NCI-H1417 (cell line): Measurements from ENCODE around the gene CDC42.

ENCODE experiments used
- DNase-seq, 3 experiments: peaks; one replicate each; lab custom pipeline; 2025; lab: John Stamatoyannopoulos, UW

Gene CDC42

GRCh38 chr1:22037520-22037919 is 15.0 kb upstream of the CDC42 start:
- DNase-seq, result no peak

GRCh38 chr1:22038036-22038435 is 14.5 kb upstream of the CDC42 start:
- no peak for DNase-seq

DNA sequence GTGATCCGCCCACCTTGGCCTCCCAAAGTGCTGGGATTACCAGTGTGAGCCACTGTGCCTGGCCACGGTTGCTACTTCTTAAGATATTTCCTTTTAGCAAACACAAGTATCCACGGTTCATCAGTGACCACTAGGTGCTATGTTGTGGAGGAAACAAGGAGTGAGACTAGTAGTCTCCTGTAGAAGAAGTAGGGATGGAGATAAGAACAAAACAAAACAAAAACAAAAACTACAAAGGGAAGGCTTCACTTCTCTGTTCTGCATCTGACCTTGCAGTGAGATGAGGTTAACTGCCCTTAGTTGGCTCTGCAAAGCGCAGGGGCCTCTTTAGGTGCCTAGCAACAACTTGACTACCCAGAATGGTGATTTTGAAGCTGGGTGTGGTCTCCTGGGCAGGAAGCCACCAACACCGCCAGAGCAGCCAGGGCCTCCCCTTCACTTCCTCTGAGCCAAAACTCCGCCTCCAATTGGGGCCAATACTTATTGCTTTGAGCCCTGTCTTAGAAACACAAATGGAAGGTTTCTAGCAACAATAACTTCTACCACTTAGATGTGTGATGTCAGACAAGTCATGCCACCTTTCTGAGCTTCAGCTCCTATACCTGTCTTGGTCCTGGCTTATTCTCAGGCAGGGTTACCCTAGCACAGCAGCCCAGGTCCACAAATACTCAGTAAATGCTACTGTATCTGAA is 12.8 kb upstream of the CDC42 start:
- DNase-seq, result peak; percentile 29 to 72 (median 52)

- no peak for DNase-seq
These were observed 12.3 kb upstream of the CDC42 start for GRCh38 chr1:22040286-22040623.

- DNase-seq, result no peak
These were observed 11.0 kb upstream of the CDC42 start for GRCh38 chr1:22041505-22041904.

DNA sequence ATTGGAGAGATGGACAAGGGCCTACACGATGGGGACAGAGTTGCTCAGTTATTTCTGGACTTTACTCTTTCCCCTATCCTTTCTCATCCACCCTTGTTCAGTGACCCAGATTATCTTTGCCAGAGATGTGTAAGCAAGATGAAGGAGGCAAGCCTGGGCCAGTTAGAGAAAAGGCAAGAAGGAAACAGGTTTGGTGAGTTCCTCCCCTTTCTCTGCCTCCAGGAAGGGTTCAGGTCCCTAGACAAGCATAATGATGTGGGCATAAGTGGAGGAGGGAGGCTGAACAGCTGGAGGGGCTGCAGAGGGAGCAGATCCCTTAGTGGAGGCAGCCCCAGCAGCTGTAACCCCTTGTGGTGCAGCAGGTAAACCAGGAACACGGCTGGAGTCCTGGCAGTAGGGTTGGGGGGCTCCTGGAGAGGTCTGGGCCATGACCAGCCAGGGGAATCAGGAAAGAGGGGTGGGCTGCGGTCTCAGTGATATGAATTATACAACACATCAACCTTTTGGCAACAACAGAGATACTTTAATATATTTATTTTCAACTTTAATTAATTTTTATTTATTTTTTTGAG is 9.2 kb upstream of the CDC42 start:
- DNase-seq, result peak in 2 of 3 experiments; percentile 12 to 49

- peak in 2 of 3 experiments; percentile 15 to 20 for DNase-seq
These were observed 7.7 kb upstream of the CDC42 start for GRCh38 chr1:22044690-22045420.

- DNase-seq, result no peak
These were observed 6.8 kb upstream of the CDC42 start for GRCh38 chr1:22045604-22046228.

- no peak for DNase-seq
These were observed 3.9 kb upstream of the CDC42 start for GRCh38 chr1:22048351-22049192.

- DNase-seq, result no peak
These were observed 2.2 kb upstream of the CDC42 start for GRCh38 chr1:22050330-22050729.

DNA sequence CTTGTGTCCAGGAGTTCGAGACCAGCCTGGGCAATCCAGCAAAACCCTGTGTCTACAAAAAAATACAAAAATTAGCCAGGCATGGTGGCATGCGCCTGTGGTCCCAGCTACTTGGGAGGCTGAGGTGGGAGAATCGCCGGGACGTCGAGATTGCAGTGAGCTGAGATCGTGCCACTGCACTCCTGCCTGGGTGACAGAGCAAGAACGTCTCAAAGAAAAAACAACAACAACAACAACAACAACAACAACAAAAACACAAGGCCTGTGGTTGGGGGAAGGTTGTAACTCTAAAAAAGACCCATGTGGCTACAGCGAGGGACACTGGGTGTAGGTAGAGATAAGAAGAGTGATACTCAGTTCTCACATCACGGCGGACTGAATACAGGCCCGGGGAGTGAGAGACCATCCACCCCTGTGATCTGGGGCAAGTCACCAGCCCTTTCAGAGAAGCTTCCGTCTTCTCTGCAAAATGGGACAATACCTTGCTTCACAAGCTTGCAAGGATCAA is 848 bp upstream of the CDC42 start:
- DNase-seq, result no peak

DNA sequence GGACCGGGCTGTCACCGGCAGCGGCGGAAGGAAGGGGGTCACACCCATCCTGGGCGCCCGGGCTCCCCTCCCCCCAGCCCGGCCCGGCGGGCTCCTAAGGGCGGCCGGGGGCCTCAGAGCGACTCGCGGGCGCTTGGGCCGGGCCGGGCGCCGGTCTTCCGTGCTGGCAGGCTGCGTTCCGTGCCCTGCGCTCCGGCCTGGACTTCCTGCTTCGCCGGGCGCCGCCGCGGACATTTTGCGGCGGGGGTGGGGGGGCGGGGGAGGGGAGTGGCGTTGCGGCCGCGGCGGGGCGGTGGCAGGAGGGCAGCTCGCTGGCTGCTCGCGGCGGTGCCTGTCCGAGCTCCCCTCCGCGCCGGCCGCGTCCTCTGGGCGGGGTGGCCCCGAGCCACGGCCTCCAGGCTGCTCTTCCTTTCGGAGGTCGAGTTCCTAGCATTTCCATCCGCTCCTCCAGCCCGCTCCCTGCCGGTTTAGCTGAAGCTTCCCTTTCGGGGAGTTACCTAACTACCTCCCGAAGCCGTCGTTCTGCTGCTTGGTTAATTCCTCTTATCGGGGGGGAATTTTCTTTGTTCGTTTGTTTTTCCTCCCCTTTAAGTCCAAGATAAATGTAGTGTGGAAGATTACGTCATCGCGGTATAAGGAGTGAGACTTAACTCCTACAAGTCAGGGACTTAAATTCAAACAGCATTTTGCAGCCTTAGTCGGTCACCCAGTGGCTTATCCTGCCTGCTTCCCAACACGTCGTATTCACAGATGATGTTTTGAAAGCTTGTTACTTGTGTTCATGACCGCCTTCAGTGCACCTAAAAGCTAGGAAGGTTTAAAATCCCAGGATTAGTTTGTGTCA is 730 bp downstream of the CDC42 start:
- DNase-seq, result peak; percentile 26 to 83 (median 80)

- peak in 2 of 3 experiments; percentile 29 to 51 for DNase-seq
These were observed 1.6 kb downstream of the CDC42 start for GRCh38 chr1:22053861-22054770.

DNA sequence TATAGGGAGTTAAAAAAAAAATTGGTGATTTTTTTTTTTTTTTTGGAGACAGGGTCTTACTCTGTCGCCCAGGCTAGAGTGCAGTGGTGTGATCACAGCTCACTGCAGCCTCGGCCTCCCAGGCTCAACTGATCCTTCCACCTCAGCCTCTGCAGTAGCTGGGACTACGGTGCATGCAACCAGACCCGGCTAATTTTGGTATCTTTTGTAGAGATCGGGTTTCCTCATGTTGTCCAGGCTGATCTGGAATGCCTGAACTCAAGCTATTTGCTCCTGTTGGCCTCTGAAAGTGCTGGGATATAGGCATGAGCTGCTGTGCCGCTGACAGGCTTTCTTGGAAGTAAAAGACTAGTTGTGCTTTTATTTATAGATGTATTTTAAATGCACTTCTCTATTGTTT is 3.0 kb downstream of the CDC42 start:
- DNase-seq, result no peak

GRCh38 chr1:22056043-22056442 is 3.5 kb downstream of the CDC42 start:
- DNase-seq, result no peak

DNA sequence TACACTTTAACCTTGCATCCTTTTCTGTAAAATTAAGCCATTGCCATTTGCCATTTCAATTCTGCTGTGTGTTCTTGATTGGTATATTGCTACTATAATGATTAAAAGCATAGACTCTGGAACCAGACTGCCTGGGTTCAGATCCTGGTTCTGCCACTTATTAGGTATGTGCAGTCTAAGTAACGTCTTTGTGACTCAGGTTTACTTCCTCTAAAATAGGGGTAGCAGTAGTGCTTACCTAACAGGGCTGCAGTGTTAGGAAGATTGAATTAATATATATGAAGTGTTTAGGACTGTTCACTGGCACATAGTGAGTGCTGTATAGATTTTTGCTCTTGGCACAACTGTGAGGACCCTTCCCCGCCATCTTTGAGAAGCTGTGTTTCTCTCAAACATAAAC is 4.4 kb downstream of the CDC42 start:
- no peak for DNase-seq

DNA sequence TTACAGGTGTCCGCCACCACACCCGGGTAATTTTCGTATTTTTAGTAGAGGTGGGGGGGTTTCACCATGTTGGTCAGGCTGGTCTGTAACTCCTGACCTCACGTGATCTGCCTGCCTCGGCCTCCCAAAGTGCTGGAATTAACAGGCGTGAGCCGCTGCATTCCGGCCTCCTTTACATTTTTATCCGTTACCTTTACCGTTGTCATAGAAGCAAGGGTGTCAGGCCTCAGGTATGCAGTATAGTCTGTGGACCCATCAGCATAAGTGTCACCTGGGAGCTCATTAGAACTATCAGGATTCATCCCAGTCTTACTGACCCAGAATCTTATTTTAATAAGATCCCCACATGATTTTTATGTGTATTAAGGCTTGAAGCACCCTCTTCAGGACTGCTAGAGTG is 5.4 kb downstream of the CDC42 start:
- DNase-seq, result peak in 1 of 3 experiments; percentile 8

DNA sequence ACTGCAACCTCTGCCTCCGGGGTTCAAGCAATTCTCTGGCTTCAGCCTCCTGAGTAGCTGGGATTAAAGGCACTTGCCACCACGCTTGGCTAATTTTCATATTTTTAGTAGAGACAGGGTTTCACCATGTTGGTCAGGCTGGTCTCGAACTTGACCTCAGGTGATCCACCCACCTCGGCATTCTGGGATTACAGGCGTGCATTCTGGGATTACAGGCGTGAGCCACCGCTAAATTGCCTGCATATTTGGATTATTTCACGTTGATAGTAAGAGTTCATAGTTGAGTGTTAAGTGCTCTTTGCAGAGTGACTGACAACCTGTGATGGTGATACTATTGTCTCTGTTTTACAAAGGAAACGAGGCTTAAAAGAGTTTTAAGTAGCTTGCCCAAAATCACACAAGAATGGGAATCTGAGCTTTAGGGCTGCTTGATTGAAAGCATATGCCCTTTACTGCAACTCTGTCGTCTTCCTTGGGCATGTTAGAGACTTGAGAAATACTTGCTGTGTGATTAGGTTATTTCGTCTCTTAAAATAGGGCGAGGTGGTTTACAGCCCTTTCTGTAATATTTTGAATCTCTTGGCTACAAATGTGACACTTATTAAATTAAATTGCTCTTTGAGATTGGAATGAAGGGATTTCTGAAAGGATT is 12.4 kb downstream of the CDC42 start:
- no peak for DNase-seq

- DNase-seq, result no peak
These were observed 19.0 kb downstream of the CDC42 start for GRCh38 chr1:22071511-22071910.
